ENCODE results near the gene ZBTB17.
"Not testable (repeated sequence)": the region's sequence is repeated elsewhere in the genome, so short reads cannot be mapped to it uniquely, and the experiment has no call there.

ZBTB17 gene

GRCh38 chr1:15975805-15976680 is at the start of gene ZBTB17:
Gene ZBTB17 (minus strand): TSS chr1:15976101. CDS start chr1:15948495, 27,606 bp downstream.
- peak; percentile 87 for DNase-seq

- no peak for DNase-seq
Measured at GRCh38 chr1:16023050-16023653, 47.3 kb upstream of the ZBTB17 start.

- DNase-seq: no peak
Measured at GRCh38 chr1:16022393-16022792, 46.5 kb upstream of the ZBTB17 start.

- DNase-seq: no peak
Measured at GRCh38 chr1:16021681-16022080, 45.8 kb upstream of the ZBTB17 start, which contains the start of gene CLCNKA. Gene CLCNKA (plus strand): TSS chr1:16022036. CDS start chr1:16022620, 584 bp downstream.

- DNase-seq: not testable (repeated sequence)
Measured at GRCh38 chr1:16020878-16021277, 45.0 kb upstream of the ZBTB17 start.

- DNase-seq: no peak
Measured at GRCh38 chr1:16020325-16020724, 44.4 kb upstream of the ZBTB17 start.

- no peak for DNase-seq
Measured at GRCh38 chr1:16019644-16020277, 43.9 kb upstream of the ZBTB17 start.

- DNase-seq: no peak
Measured at GRCh38 chr1:16018749-16019643, 43.1 kb upstream of the ZBTB17 start.

GRCh38 chr1:16018308-16018707 is 42.4 kb upstream of the ZBTB17 start:
- no peak for DNase-seq

- DNase-seq: no peak
Measured at GRCh38 chr1:16017461-16018303, 41.8 kb upstream of the ZBTB17 start, which contains the start of gene HSPB7. Gene HSPB7 (minus strand): TSS chr1:16018043. CDS start chr1:16017963, 80 bp downstream.

- DNase-seq: no peak
Measured at GRCh38 chr1:16017076-16017460, 41.2 kb upstream of the ZBTB17 start.

- DNase-seq: no peak
Measured at GRCh38 chr1:16015960-16016901, 40.3 kb upstream of the ZBTB17 start.

- no peak for DNase-seq
Measured at GRCh38 chr1:16015491-16015890, 39.6 kb upstream of the ZBTB17 start.

GRCh38 chr1:16014509-16015482 is 38.9 kb upstream of the ZBTB17 start:
- DNase-seq: no peak

GRCh38 chr1:16013908-16014258 is 38.0 kb upstream of the ZBTB17 start:
- no peak for DNase-seq

GRCh38 chr1:16013220-16013907 is 37.5 kb upstream of the ZBTB17 start:
- DNase-seq: no peak

- DNase-seq: peak; percentile 72
Measured at GRCh38 chr1:16012590-16013219, 36.8 kb upstream of the ZBTB17 start.
